ENCODE measurements around the gene ATP6AP1. TPM values are rescaled to one million over a fixed set of nuclear protein-coding genes. Genes with fewer than 3 reads are reported as not detected.

Gene ATP6AP1, protein sequence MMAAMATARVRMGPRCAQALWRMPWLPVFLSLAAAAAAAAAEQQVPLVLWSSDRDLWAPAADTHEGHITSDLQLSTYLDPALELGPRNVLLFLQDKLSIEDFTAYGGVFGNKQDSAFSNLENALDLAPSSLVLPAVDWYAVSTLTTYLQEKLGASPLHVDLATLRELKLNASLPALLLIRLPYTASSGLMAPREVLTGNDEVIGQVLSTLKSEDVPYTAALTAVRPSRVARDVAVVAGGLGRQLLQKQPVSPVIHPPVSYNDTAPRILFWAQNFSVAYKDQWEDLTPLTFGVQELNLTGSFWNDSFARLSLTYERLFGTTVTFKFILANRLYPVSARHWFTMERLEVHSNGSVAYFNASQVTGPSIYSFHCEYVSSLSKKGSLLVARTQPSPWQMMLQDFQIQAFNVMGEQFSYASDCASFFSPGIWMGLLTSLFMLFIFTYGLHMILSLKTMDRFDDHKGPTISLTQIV
- total RNA-seq (100 to 1,000 TPM in 2 of 9 donors, 10 to 100 TPM in 7; 67.7 to 127 (median 84.2) TPM), polyA plus RNA-seq (100 to 1,000 TPM in 1 of 2 donors, 10 to 100 TPM in 1; 33.8 to 111 TPM)
- long read RNA-seq, donor 1, transcript ATP6AP1-201 (10 exons, 2,099 nt), result major isoform, 135 of 168 reads
- long read RNA-seq, donor 1, partial matches to known transcripts, result 30 of 168 reads
- long read RNA-seq, donor 1, other reads (novel, unspliced or antisense), result 3 of 168 reads
- long read RNA-seq, donor 2, transcript ATP6AP1-201 (10 exons, 2,099 nt), result major isoform, 767 of 831 reads
- long read RNA-seq, donor 2, transcript ATP6AP1-209 (9 exons, 2,079 nt), result minor isoform, 5 of 831 reads
- long read RNA-seq, donor 2, partial matches to known transcripts, result 44 of 831 reads
- long read RNA-seq, donor 2, other reads (novel, unspliced or antisense), result 15 of 831 reads
- long read RNA-seq, donor 3, transcript ATP6AP1-201 (10 exons, 2,099 nt), result major isoform, 112 of 131 reads
- long read RNA-seq, donor 3, partial matches to known transcripts, result 15 of 131 reads
- long read RNA-seq, donor 3, other reads (novel, unspliced or antisense), result 2 of 131 reads

DNA sequence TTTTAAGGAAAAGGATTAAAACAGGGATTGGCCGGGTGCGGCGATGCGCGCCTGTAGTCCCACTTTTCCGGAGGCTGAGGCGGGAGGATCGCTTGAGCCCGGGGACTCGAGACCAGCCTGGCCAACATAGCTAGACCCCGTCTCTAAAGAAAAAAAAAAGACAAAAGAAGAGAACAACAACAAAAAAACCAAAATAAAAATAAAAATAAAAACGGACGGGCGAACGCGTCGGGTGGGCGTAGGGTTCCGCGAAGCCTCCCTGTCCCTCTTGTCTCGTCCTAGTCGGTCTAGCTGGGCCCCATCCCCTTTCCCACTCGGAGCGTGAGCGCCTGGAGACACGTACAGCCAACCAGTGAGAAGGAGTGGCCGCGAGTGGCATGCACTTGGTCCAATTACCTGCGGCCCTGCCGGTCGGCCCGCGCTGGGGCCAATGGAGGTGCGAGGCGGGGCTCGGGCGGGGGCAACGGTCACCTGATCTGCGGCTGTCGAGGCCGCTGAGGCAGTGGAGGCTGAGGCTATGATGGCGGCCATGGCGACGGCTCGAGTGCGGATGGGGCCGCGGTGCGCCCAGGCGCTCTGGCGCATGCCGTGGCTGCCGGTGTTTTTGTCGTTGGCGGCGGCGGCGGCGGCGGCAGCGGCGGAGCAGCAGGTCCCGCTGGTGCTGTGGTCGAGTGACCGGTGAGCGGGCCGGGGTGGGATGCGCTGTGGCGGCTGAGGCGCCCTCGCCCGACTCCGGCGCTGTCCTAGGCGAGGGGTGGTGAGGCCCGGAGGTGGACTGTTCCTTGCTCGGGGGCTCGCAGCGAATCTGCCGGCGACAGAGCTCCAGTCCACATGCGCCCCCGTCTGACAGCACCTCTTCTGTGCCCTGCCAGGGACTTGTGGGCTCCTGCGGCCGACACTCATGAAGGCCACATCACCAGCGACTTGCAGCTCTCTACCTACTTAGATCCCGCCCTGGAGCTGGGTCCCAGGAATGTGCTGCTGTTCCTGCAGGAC lies at the start of gene ATP6AP1:
TSS of gene ATP6AP1 (plus strand) at position 502 of the 996 bp plus-strand sequence. CDS start at position 518, 16 bp downstream.
- H3K27ac ChIP-seq, result peak within 1 kb of the TSS; percentile 8 to 90 (median 80)
- WGBS, 4 donors, result 7 to 50% (median 26%) methylated on average over 51 to 87 of the region's 87 CpGs
- no peaks in the 10 kb centered on the region for H3K27me3 ChIP-seq
- peaks cover 0 to 28% (median 7%) of the 10 kb centered on the region in 12 donors for H3K4me1 ChIP-seq
- no peaks in the 10 kb centered on the region for H3K9me3 ChIP-seq
- peak; percentile 94 to 96 (median 95) for DNase-seq
- TF ChIP-seq, protein P1, sequence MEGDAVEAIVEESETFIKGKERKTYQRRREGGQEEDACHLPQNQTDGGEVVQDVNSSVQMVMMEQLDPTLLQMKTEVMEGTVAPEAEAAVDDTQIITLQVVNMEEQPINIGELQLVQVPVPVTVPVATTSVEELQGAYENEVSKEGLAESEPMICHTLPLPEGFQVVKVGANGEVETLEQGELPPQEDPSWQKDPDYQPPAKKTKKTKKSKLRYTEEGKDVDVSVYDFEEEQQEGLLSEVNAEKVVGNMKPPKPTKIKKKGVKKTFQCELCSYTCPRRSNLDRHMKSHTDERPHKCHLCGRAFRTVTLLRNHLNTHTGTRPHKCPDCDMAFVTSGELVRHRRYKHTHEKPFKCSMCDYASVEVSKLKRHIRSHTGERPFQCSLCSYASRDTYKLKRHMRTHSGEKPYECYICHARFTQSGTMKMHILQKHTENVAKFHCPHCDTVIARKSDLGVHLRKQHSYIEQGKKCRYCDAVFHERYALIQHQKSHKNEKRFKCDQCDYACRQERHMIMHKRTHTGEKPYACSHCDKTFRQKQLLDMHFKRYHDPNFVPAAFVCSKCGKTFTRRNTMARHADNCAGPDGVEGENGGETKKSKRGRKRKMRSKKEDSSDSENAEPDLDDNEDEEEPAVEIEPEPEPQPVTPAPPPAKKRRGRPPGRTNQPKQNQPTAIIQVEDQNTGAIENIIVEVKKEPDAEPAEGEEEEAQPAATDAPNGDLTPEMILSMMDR (IDR thresholded peaks at IDR 0.05), result peak in 2 of 12 donors; percentile 8 to 24
- peak in 1 of 2 donors; percentile 70 for TF ChIP-seq POLR2A (IDR thresholded peaks at IDR 0.05)
- H3K4me3 ChIP-seq, result peak within 1 kb of the TSS; percentile 51 to 98 (median 78)
- intact Hi-C loops (cut with DNase I), result loop anchor here in 1 of 10 donors (2.0 kb wide), 1 partner anchor 62 kb away; the partner anchor contains the start of gene SLC10A3
- H3K36me3 ChIP-seq, result peaks cover 0 to 14% (median 6%) of the 10 kb centered on the region in 9 donors
- peak; percentile 96 to 99 (median 98) for ATAC-seq

DNA sequence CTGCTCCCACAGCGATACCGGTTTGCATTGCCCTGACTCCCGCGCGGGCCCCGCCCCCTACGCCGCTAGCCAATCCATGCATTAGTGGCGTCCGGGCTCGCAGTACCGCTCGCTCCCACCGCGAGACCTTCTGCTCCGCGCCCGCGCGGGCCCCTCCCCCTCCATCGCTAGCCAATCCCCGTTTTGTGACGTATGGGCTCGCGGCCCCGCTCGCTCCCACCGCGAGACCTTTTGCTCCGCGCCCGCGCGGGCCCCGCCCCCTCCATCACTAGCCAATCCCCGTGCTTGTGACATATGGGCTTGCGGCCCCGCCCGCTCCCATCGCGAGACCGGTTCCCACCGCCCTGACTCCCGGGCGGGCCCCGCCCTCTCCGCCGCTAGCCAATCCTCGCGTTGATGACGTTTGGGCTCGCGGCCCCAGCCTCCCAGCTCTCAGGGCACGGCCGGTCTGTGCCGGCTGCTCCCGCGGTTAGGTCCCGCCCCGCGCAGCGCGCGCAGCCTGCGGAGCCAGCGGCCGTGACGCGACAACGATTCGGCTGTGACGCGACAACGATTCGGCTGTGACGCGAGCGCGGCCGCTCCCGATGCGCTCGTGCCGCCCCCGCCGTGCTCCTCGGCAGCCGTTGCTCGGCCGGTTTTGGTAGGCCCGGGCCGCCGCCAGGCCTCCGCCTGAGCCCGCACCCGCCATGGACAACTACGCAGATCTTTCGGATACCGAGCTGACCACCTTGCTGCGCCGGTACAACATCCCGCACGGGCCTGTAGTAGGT lies 49.5 kb upstream of the ATP6AP1 start, which contains the start of gene EMD:
TSS of gene EMD (plus strand) at position 497 of the 770 bp plus-strand sequence. CDS start at position 687, 190 bp downstream.
- intact Hi-C loops (cut with DNase I), result loop anchor here in 2 of 10 donors (5.0 to 10.0 kb wide), 2 partner anchors 56 to 148 kb away; partner anchors contain the start of gene GDI1 (in 1 of the 2)
- Histone ChIP-seq H3K4me1 (peaks cover 0 to 29% (median 11%) of the 10 kb centered on the region in 12 donors), H3K4me3 (peak within 1 kb of the TSS; percentile 67 to 97 (median 82)), H3K27ac (peak within 1 kb of the TSS; percentile 95 to 100 (median 98)), H3K27me3 (no peaks in the 10 kb centered on the region), H3K9me3 (peaks cover 0 to 8% (median 0%) of the 10 kb centered on the region in 12 donors), H3K36me3 (peaks cover 0 to 18% (median 5%) of the 10 kb centered on the region in 9 donors)
- DNase-seq (peak; percentile 96 to 99 (median 98)), ATAC-seq (peak; percentile 90 to 93 (median 93))
- TF ChIP-seq, protein P1 (IDR thresholded peaks at IDR 0.05), result no peak
- TF ChIP-seq POLR2A (IDR thresholded peaks at IDR 0.05), result peak; percentile 4 to 82
- WGBS, 4 donors, result 0 to 51% (median 23%) methylated on average over 80 to 103 of the region's 103 CpGs

DNA sequence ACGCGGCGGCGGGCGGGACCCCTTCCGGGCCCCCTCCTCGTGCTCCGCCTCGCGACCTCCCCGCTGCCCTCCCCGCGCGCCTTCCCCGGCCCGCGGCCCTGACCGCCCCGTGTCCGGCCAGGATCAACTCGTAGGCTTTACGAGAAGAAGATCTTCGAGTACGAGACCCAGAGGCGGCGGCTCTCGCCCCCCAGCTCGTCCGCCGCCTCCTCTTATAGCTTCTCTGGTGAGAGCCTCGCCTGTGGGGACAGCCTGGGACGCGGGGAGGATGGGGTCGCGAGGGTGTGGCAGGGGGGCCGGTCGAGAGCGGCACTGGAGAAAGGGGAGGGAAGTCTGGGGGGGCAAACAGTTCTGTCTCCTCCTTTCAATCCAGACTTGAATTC lies 48.9 kb upstream of the ATP6AP1 start:
- TF ChIP-seq POLR2A (IDR thresholded peaks at IDR 0.05), result no peak
- TF ChIP-seq, protein P1 (IDR thresholded peaks at IDR 0.05), result no peak
- ATAC-seq (peak in 1 of 4 donors; percentile 1), DNase-seq (no peak)
- H3K4me1 ChIP-seq, result peaks cover 0 to 30% (median 10%) of the 10 kb centered on the region in 12 donors
- peaks cover 0 to 8% (median 0%) of the 10 kb centered on the region in 12 donors for H3K9me3 ChIP-seq
- intact Hi-C loops (cut with DNase I), result loop anchor here in 2 of 10 donors (5.0 to 10.0 kb wide), 2 partner anchors 55 to 148 kb away; partner anchors contain the start of gene GDI1 (in 1 of the 2)
- WGBS, 4 donors, result 0 to 49% (median 18%) methylated on average over 37 to 38 of the region's 38 CpGs
- peaks cover 0 to 18% (median 5%) of the 10 kb centered on the region in 9 donors for H3K36me3 ChIP-seq
- peak overlapping the region; percentile 95 to 100 (median 98) for H3K27ac ChIP-seq
- peak overlapping the region; percentile 67 to 97 (median 82) for H3K4me3 ChIP-seq
- no peaks in the 10 kb centered on the region for H3K27me3 ChIP-seq

Data from heart left ventricle (tissue), 16 donors.